Chondrocyte (in vitro differentiated cells): ENCODE results near the gene MBOAT7. TPM values are rescaled to one million over a fixed set of nuclear protein-coding genes. Genes with fewer than 3 reads are reported as not detected.
A peak's percentile ranks its signal among the peaks of the same experiment; 100 is the strongest.

Source experiments
- DNase-seq: peaks from one replicate; pipeline ENCODE4 v3.0.0; 2021; ENCODE audit warnings: mixed read lengths, low spot score
- H3K27ac Mint-ChIP-seq: one replicate; pipeline ENCODE4 v1.8.0; 2021; ENCODE audit warnings: mild to moderate bottlenecking, moderate library complexity, mixed read lengths; ENCODE audit not compliant: unreplicated experiment
- H3K27me3 Mint-ChIP-seq: 2 replicates; pipeline ENCODE4 v1.8.0; 2021; ENCODE audit warnings: low read depth, mixed read lengths
- H3K36me3 Mint-ChIP-seq: 2 replicates; pipeline ENCODE4 v1.8.0; 2021; ENCODE audit warnings: low read depth, mixed read lengths
- H3K4me1 Mint-ChIP-seq: 2 replicates; pipeline ENCODE4 v1.8.0; 2021; ENCODE audit warnings: low read depth, mild to moderate bottlenecking, mixed read lengths
- H3K4me3 Mint-ChIP-seq: one replicate; pipeline ENCODE4 v1.8.0; 2021; ENCODE audit warnings: mild to moderate bottlenecking, moderate library complexity, mixed read lengths; ENCODE audit not compliant: unreplicated experiment
- H3K9me3 Mint-ChIP-seq: 2 replicates; pipeline ENCODE4 v1.8.0; 2021; ENCODE audit warnings: low read depth, mixed read lengths
- CTCF ChIP-seq: fragments of 200-600 bp; sonication (generic); IDR thresholded peaks from 2 replicates; pipeline ENCODE4 v1.5.0; 2021; ENCODE audit warnings: antibody characterized with exemption, mild to moderate bottlenecking, moderate library complexity
- total RNA-seq: library from RNA; stranded (reverse); gene quantifications from 3 replicates; pipeline ENCODE4 v1.2.1, GENCODE V29; 2021

The MBOAT7 gene
- total RNA-seq, 1 donor from 2014 or later = 83.8 TPM

GRCh38 chr19:54137699-54138488 is 51.5 kb downstream of the MBOAT7 start, which contains the start of gene CNOT3:
TSS of gene CNOT3 (plus strand) at chr19:54137762. CDS start at chr19:54142979, 5,217 bp downstream.
- Mint-ChIP-seq H3K4me3 (peak within 1 kb of the TSS; percentile 81), H3K27ac (peak within 1 kb of the TSS; percentile 93), H3K4me1 (peaks cover 51% of the 10 kb centered on the region), H3K36me3 (peaks cover under 1% of the 10 kb centered on the region), H3K27me3 (peaks cover 4% of the 10 kb centered on the region), H3K9me3 (no peaks in the 10 kb centered on the region)
- DNase-seq = no peak
- TF ChIP-seq CTCF = peak; percentile 63

GRCh38 chr19:54136864-54137698 is 52.3 kb downstream of the MBOAT7 start:
- peak overlapping the region; percentile 93 for H3K27ac Mint-ChIP-seq
- H3K9me3 Mint-ChIP-seq = no peaks in the 10 kb centered on the region
- no peak for TF ChIP-seq CTCF
- H3K36me3 Mint-ChIP-seq = no peaks in the 10 kb centered on the region
- DNase-seq = peak; percentile 100
- H3K27me3 Mint-ChIP-seq = peaks cover 4% of the 10 kb centered on the region
- peak overlapping the region; percentile 81 for H3K4me3 Mint-ChIP-seq
- H3K4me1 Mint-ChIP-seq = peaks cover 46% of the 10 kb centered on the region

- Mint-ChIP-seq H3K36me3 (peaks cover 2% of the 10 kb centered on the region), H3K4me3 (peak overlapping the region; percentile 79)
- no peak for DNase-seq
Observed at GRCh38 chr19:54136086-54136863, 53.1 kb downstream of the MBOAT7 start.

GRCh38 chr19:54133957-54134590 is 55.3 kb downstream of the MBOAT7 start:
- Mint-ChIP-seq H3K9me3 (no peaks in the 10 kb centered on the region), H3K27ac (peak overlapping the region; percentile 49), H3K36me3 (peaks cover 6% of the 10 kb centered on the region), H3K4me1 (peaks cover 19% of the 10 kb centered on the region), H3K27me3 (peaks cover 4% of the 10 kb centered on the region), H3K4me3 (no peak overlapping the region)
- TF ChIP-seq CTCF = no peak
- DNase-seq = no peak

More at GRCh38 chr19:54136086-54136863, 53.1 kb downstream of the MBOAT7 start:
- no peaks in the 10 kb centered on the region for H3K9me3 Mint-ChIP-seq
- peaks cover 37% of the 10 kb centered on the region for H3K4me1 Mint-ChIP-seq
- peaks cover 4% of the 10 kb centered on the region for H3K27me3 Mint-ChIP-seq
- TF ChIP-seq CTCF = no peak
- H3K27ac Mint-ChIP-seq = peak overlapping the region; percentile 93
